Stimulated activated naive CD4-positive, alpha-beta T cell (primary cell): Measurements from ENCODE around the gene RHOT2.

Experiments
- DNase-seq, 6 experiments: peaks; one replicate each; lab custom pipeline; 2025; lab: John Stamatoyannopoulos, UW

RHOT2 gene

GRCh38 chr16:647173-647902, 20.6 kb upstream of the RHOT2 start:
- DNase-seq: no peak

- DNase-seq: peak in 1 of 6 experiments; percentile 19
These were observed 19.7 kb upstream of the RHOT2 start for GRCh38 chr16:648071-648780.

GRCh38 chr16:648781-649589, 18.9 kb upstream of the RHOT2 start, which contains the start of gene WDR90:
TSS of gene WDR90 (plus strand) at chr16:649365. CDS start at chr16:649417, 52 bp downstream.
- peak; percentile 83 to 92 (median 87) for DNase-seq

GRCh38 chr16:649631-650030, 18.3 kb upstream of the RHOT2 start:
- no peak for DNase-seq

- no peak for DNase-seq
These were observed 16.1 kb upstream of the RHOT2 start for GRCh38 chr16:651844-652243.

- DNase-seq: no peak
These were observed 15.3 kb upstream of the RHOT2 start for GRCh38 chr16:652454-653305.

- DNase-seq: no peak
These were observed 13.9 kb upstream of the RHOT2 start for GRCh38 chr16:654034-654433.

- no peak for DNase-seq
These were observed 10.4 kb upstream of the RHOT2 start for GRCh38 chr16:657487-657886.

GRCh38 chr16:658679-659571, 9.0 kb upstream of the RHOT2 start:
- DNase-seq: no peak

- no peak for DNase-seq
These were observed 8.3 kb upstream of the RHOT2 start for GRCh38 chr16:659618-660017.

- no peak for DNase-seq
These were observed 7.8 kb upstream of the RHOT2 start for GRCh38 chr16:660132-660458.

GRCh38 chr16:660459-661183, 7.3 kb upstream of the RHOT2 start:
- DNase-seq: peak; percentile 33 to 81 (median 70)

- no peak for DNase-seq
These were observed 6.6 kb upstream of the RHOT2 start for GRCh38 chr16:661184-661821.

- no peak for DNase-seq
These were observed 5.8 kb upstream of the RHOT2 start for GRCh38 chr16:662095-662494.

- no peak for DNase-seq
These were observed 5.3 kb upstream of the RHOT2 start for GRCh38 chr16:662597-662996.

- DNase-seq: no peak
These were observed 1.4 kb upstream of the RHOT2 start for GRCh38 chr16:666572-666971.

GRCh38 chr16:667113-667779, 686 bp upstream of the RHOT2 start:
- no peak for DNase-seq

GRCh38 chr16:668519-669171, 713 bp downstream of the RHOT2 start:
- peak in 2 of 6 experiments; percentile 32 for DNase-seq
